IPS-18a (cell line): ENCODE results near the gene HMGN2.

Source experiments
- H3K27ac ChIP-seq: one replicate; pipeline ENCODE4 v1.5.1; 2013; ENCODE audit warnings: low read length
- H3K27me3 ChIP-seq: one replicate; pipeline ENCODE4 v1.6.1; 2013; ENCODE audit warnings: mild to moderate bottlenecking, low read length; ENCODE audit not compliant: control insufficient read depth, insufficient read depth
- H3K36me3 ChIP-seq: one replicate; pipeline ENCODE4 v1.6.1; 2013; ENCODE audit warnings: low read depth, low read length; ENCODE audit not compliant: control insufficient read depth
- H3K4me1 ChIP-seq: one replicate; pipeline ENCODE4 v1.6.1; 2013; ENCODE audit warnings: low read depth, low read length; ENCODE audit not compliant: control insufficient read depth
- H3K4me3 ChIP-seq: one replicate; pipeline ENCODE4 v1.5.1; 2013; ENCODE audit warnings: low read length
- H3K9ac ChIP-seq: one replicate; pipeline ENCODE4 v1.6.1; 2013; ENCODE audit warnings: mild to moderate bottlenecking, low read length, moderate library complexity
- H3K9me3 ChIP-seq: one replicate; pipeline ENCODE4 v1.6.1; 2013; ENCODE audit warnings: low read depth, low read length; ENCODE audit not compliant: control insufficient read depth

Gene HMGN2

GRCh38 chr1:26516987-26517765, 44.9 kb downstream of the HMGN2 start:
- Histone ChIP-seq H3K27me3 (no peaks in the 10 kb centered on the region), H3K27ac (no peak overlapping the region), H3K4me3 (no peak overlapping the region), H3K4me1 (no peaks in the 10 kb centered on the region), H3K36me3 (no peaks in the 10 kb centered on the region), H3K9ac (no peak overlapping the region), H3K9me3 (no peaks in the 10 kb centered on the region)

GRCh38 chr1:26517766-26518049, 45.5 kb downstream of the HMGN2 start:
- no peaks in the 10 kb centered on the region for H3K4me1 ChIP-seq
- no peak overlapping the region for H3K27ac ChIP-seq
- no peaks in the 10 kb centered on the region for H3K27me3 ChIP-seq
- no peak overlapping the region for H3K9ac ChIP-seq
- no peaks in the 10 kb centered on the region for H3K9me3 ChIP-seq
- H3K36me3 ChIP-seq: no peaks in the 10 kb centered on the region
- no peak overlapping the region for H3K4me3 ChIP-seq

GRCh38 chr1:26518355-26518754, 46.1 kb downstream of the HMGN2 start:
- no peaks in the 10 kb centered on the region for H3K9me3 ChIP-seq
- no peak overlapping the region for H3K27ac ChIP-seq
- no peaks in the 10 kb centered on the region for H3K27me3 ChIP-seq
- no peaks in the 10 kb centered on the region for H3K4me1 ChIP-seq
- no peak overlapping the region for H3K9ac ChIP-seq
- no peak overlapping the region for H3K4me3 ChIP-seq
- no peaks in the 10 kb centered on the region for H3K36me3 ChIP-seq

GRCh38 chr1:26520339-26520738, 48.1 kb downstream of the HMGN2 start:
- Histone ChIP-seq H3K9me3 (no peaks in the 10 kb centered on the region), H3K27ac (no peak overlapping the region), H3K27me3 (no peaks in the 10 kb centered on the region)

GRCh38 chr1:26521669-26522030, 49.4 kb downstream of the HMGN2 start:
- no peak overlapping the region for H3K9ac ChIP-seq
- no peaks in the 10 kb centered on the region for H3K36me3 ChIP-seq
- H3K4me1 ChIP-seq: no peaks in the 10 kb centered on the region
- no peaks in the 10 kb centered on the region for H3K27me3 ChIP-seq
- no peak overlapping the region for H3K4me3 ChIP-seq
- no peak overlapping the region for H3K27ac ChIP-seq
- H3K9me3 ChIP-seq: no peaks in the 10 kb centered on the region

More at GRCh38 chr1:26520339-26520738, 48.1 kb downstream of the HMGN2 start:
- H3K36me3 ChIP-seq: no peaks in the 10 kb centered on the region
- H3K9ac ChIP-seq: no peak overlapping the region
- H3K4me1 ChIP-seq: no peaks in the 10 kb centered on the region
- H3K4me3 ChIP-seq: no peak overlapping the region

- H3K36me3 ChIP-seq: no peaks in the 10 kb centered on the region
- H3K4me1 ChIP-seq: no peaks in the 10 kb centered on the region
- H3K9me3 ChIP-seq: no peaks in the 10 kb centered on the region
- no peaks in the 10 kb centered on the region for H3K27me3 ChIP-seq
- no peak overlapping the region for H3K27ac ChIP-seq
- no peak overlapping the region for H3K9ac ChIP-seq
- H3K4me3 ChIP-seq: no peak overlapping the region
These were observed 49.8 kb downstream of the HMGN2 start for GRCh38 chr1:26522073-26522472.

GRCh38 chr1:26524181-26524580, 51.9 kb downstream of the HMGN2 start:
- Histone ChIP-seq H3K4me3 (no peak overlapping the region), H3K9me3 (no peaks in the 10 kb centered on the region), H3K27me3 (no peaks in the 10 kb centered on the region), H3K36me3 (no peaks in the 10 kb centered on the region), H3K27ac (no peak overlapping the region), H3K4me1 (no peaks in the 10 kb centered on the region), H3K9ac (no peak overlapping the region)
